GM10248 (cell line): ENCODE data around the gene MAPKAP1.

Source experiments
- CTCF ChIA-PET: fragments of 300-600 bp; sonication (Branson Sonifier 250); formaldehyde crosslinking; extraction: SDS; loops from one replicate; lab custom pipeline; 2021; ENCODE audit warnings: antibody characterized with exemption; lab: Yijun Ruan, JAX
- POLR2A ChIA-PET: fragments of 350-650 bp; sonication (Branson Sonifier 250); formaldehyde crosslinking; extraction: SDS; loops from one replicate; lab custom pipeline; 2020; ENCODE audit warnings: antibody characterized with exemption; lab: Yijun Ruan, JAX
- DNase-seq: peaks from one replicate; pipeline ENCODE4 v3.0.0; 2012; ENCODE audit errors: extremely low spot score
- TF ChIP-seq, protein P1 (sequence below): IDR thresholded peaks from 2 replicates; pipeline ENCODE4 v1.5.1; 2012; ENCODE audit warnings: mild to moderate bottlenecking, low read depth; ENCODE audit errors: extremely low read depth, missing control alignments, control extremely low read depth

MAPKAP1 gene

DNA sequence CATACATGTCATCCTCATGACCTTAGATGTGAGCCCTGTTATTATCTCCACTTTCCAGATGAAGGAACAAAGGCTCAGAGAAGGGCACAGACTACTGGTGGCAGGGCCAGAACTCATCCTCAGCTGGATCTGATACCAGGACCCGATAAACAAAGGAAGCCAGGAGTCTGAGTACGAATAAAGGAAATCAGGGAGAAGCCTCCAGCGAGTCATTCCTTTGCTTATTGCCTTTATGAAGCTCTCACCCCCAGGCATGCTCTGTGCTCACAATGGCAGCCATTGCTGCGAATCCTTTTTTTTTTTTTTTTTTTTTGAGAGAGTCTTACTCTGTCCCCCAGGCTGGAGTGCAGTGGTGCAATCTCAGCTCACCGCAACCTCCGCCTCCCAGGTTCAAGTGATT lies 315.3 kb downstream of the MAPKAP1 start:
- TF ChIP-seq, protein P1, sequence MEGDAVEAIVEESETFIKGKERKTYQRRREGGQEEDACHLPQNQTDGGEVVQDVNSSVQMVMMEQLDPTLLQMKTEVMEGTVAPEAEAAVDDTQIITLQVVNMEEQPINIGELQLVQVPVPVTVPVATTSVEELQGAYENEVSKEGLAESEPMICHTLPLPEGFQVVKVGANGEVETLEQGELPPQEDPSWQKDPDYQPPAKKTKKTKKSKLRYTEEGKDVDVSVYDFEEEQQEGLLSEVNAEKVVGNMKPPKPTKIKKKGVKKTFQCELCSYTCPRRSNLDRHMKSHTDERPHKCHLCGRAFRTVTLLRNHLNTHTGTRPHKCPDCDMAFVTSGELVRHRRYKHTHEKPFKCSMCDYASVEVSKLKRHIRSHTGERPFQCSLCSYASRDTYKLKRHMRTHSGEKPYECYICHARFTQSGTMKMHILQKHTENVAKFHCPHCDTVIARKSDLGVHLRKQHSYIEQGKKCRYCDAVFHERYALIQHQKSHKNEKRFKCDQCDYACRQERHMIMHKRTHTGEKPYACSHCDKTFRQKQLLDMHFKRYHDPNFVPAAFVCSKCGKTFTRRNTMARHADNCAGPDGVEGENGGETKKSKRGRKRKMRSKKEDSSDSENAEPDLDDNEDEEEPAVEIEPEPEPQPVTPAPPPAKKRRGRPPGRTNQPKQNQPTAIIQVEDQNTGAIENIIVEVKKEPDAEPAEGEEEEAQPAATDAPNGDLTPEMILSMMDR: no peak
- no peak for DNase-seq
- POLR2A ChIA-PET: no interaction called here
- CTCF ChIA-PET: interaction anchor here (1.2 kb wide), 1 partner anchor 9 kb away, joined by 3 read pairs; no protein-coding TSS in a partner anchor

DNA sequence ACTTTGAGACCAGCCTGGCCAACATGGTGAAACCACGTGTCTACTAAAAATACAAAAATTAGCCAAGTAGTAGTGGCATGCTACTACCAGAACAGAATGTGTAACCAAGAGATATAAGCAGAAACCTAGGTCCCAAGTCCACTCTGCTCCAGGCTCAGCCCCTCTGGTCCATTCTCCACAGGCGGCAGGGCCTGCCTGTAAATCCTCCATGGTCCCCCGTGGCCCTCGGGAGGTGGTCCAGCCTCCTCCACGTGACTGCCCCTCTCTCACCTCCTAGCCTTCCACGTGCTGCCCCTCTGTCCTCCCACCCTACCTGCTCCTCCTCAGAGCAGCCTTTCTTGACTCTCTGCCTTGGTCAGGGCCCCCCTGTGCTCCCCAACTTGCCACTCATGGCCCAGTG lies 318.0 kb downstream of the MAPKAP1 start:
- TF ChIP-seq, protein P1: no peak
- DNase-seq: no peak
- ChIA-PET POLR2A (no interaction called here), CTCF (no interaction called here)

DNA sequence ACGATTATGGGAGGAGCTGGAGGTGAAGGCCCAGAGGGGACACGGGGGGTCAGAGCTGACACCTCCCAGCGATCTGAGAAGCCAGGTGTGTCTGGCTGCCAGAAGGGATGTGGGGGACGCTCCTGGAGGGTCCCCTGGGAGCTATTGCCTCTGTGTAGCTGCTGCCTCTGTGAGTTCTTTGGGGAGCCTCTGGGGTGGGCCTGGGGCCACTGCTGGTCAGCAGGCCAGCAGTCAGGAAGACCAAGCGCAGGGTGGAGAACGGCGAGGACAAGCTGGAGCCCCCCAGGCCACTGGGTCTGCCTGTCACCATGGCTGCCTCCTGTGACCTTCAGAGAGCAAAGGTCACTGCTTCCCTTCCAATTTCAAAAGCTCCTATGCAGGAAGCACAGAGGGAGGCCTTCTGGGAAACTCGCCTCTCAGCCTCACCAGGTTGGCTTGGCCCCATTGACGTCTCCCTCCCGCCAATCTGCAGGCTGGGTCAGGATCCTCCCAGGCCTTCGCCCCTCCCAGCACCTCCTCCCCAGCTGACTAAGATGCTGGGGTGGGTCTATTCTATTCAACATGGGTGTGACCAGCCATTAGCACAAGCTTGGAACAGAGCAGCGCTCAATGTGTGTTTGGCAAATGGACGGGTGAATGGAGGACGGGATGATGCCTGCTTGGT lies 319.0 kb downstream of the MAPKAP1 start:
- ChIA-PET POLR2A (no interaction called here), CTCF (interaction anchor here (1.0 to 2.5 kb wide), 3 partner anchors 12 to 20 kb away, joined by 3 to 12 read pairs (median 4); no protein-coding TSS in a partner anchor)
- no peak for DNase-seq
- TF ChIP-seq, protein P1: no peak
